ENCODE results near the gene AKAP13.
"Not testable (repeated sequence)": the region's sequence is repeated elsewhere in the genome, so short reads cannot be mapped to it uniquely, and the experiment has no call there.

AKAP13 gene

DNA sequence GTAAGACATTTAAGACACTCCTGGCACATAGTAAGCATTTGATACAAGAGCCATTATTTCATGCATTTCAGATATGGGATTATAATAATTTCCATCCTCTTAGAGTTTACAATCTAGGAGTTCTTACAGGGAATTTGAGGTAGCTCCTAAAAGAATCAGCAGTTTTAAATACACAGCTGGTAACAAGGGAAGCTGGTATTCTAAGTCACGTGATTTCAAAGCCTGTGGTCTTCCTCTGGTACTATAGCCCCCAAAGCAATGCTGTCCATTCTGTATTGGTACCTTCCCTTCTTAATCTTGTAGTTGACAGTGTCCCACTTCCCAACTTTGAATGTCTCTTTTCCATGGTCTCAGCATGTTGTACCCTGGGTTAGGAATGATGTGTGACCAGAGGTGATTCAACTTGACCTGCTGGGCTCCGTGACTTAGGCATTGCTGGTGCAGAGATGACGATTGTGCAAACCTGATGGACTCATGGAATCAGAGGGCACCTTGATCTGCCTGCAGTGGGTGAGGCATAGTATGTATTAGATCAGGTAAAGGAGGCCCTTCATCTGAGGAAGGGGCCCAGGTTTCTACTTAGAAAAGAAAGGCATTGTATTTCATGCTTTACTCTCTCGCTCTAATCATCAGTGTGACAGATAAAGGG lies 122.9 kb downstream of the AKAP13 start:
- no peak for DNase-seq

DNA sequence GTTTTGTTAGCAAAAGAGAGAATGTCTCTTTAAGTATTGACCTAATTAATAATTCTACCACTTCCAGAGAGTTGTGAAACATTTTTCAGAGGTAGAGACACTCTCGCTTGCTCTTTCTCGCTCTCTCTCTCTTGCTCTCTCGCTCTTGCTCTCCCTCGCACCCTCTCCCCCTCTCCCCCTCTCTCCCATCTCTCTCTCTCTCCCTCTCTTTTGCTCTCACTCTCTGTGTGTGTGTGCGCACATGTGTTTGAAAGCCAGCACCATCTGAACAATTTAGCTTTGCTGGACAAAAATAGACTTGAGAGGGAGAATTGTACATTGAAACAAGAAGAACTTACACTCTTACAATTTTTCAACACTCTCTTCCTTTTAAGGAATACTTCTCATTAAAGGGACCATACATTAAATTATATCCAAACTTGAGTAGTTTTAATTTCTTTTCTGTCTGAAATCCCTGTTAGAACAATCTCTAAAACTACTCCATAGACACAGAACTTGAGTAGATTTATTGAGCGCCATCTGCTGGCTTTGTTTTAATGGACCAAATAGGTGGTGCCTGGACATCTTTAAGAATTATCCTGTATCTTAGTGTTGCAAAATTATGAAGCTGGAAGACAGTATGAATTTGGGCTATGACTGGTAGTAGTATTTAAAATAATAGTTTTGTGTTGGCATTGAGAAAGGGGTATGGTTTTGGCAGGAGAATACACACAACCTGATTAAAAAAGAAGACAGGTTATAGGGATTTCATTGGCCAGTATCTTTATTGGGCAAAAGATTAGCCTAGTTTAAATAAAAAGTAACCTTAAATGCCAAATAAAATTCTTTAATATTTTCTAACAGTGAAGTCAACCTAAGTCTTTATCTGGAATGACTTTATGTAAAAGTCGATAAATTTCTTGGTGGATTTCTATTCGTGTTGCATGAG lies 124.6 kb downstream of the AKAP13 start:
- DNase-seq, result peak in 1 of 2 donors; percentile 46

DNA sequence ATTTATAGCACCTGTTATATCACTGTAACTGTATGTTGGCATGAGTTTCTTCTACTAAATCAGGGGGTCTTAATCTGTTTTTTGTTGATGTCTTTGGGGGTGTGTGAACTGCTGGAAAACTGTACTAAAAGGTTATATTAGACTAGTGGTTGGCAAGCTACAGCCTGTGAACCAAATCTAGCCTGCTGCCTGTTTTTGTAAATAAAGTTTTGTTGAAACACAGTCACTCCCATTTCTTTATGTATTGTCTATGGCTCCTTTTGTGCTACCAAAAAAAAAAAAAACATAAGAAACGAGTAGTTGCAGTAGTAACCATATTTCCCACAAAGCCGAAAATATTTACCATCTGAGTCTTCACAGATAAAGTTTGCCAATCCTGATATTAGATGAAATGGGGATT lies 126.7 kb downstream of the AKAP13 start:
- DNase-seq, result no peak

DNA sequence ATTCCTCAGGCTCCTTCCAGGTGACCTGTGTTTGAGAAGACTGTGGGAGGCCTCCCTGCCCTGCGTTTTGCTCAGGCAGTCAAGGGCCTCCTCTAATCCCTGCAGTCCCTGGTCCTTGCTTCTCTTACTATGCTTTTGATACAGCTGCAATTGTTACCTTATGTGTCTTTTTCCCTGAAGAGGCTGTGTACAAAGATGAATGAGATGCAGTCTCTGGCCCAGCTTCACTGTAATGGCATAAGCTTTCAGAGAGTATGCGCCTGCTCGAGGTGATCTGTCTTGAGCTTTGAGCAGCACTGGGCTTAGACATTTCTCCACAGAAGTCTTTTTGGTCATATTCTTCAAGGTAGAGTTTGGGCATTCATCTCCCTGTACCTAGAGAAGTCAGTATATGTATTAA lies 129.6 kb downstream of the AKAP13 start:
- DNase-seq, result no peak

DNA sequence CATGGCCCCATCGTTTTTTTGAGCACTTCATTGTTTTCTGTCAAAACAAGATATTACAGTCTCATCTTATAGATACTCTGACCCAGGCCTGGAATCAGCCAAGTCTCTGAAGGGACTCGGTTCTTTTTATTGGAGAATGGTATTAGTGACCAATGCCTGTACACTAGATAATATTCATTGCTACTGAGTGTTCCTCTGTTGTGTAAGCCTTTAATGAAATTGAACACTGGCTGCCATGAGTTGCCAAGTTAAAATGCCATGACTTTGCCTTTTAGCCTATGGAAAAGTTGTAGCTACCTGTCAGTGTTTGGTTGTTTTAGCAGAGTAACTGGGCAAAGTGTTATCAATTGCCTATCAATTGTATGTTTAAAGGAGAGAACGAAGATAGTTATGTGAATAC lies 134.0 kb downstream of the AKAP13 start:
- no peak for DNase-seq

DNA sequence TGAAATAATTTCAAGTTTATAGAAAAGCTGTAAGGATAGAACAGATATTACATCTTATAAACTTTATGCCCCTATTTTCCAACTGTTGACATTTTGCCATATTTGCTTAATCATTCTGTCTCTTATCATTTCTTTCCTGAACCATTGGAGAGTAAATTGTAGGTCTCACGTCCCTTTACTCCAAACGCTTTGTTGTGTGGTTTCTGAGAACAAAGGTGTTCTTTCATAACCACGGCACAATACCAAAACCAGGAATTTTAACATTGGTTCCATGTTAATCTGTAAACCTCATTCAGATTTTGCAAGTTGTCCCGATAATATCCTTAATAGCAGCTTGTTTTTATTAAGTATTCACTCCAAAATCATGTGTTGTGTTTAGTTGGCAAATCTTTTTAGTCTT lies 134.8 kb downstream of the AKAP13 start:
- DNase-seq, result no peak

DNA sequence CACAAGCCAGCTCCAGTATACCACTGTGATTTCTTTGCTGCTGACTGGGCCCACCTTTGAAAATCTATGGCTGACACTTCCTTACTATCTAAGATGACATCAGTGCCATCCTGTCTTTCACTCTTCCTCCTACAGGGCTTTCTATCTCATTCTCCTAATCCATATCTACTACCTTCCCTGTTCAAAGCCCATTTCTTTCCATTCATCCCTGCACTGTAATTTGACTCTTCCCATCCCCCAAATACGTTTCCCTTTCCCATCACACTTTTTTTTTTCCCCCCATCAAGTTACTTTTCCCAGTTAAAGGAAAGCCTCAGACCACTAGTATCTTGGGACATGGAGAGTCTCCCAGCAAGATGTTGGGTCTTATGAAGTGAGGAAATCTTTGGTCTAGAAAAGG lies 136.7 kb downstream of the AKAP13 start:
- no peak for DNase-seq

DNA sequence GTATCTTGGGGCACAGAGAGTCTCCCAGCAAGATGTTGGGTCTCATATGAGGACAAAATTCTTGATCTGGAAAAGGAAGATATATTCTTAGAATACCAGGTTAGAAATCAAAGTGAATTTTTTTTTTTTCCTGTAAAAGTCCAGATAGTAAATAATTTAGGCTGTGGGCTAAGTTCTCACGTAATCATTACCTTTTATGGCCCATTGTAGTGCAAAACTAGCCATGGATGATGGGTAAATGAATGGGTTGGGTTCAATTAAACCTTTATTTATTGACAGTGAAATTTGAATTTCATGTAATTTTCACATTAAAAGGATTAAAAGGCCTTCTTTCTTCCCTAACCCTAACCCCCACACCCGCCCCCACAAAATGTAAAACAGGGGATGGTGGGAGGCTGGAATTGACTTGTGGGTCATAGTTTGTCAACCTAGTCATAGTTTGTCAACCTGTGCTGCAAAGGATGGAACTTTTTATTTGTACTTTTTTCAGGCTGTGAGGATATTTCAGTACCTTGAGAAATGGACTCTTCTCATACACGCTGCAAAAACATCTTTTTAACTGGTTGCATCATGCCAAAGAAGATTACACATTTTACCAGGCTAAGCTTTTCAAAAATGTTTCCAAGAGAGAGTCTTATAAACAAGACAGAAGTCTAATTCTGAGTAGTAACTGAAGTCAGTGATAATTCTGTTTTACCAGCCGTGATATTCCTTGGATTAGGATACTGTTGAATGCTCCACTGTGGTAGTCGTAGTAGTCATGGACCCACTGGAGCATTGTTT lies 138.8 kb downstream of the AKAP13 start:
- no peak for DNase-seq

DNA sequence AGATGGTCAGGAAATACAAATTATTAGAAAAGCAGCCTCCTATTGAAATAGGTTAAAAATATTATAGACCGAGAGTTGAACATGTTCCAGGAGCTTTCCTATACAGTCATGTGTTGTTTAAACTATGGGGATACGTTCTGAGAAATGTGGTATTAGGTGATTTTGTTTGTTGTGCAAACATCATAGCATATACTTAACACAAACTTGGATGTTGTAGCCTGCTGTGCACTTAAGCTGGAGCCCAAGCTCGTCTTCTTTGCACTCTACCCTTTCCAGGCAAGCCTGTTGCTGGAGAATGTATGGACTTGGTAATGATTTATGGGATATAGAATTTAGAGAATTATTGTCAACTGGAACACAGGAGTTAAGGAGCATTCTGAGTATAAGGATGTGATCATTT lies 140.2 kb downstream of the AKAP13 start:
- no peak for DNase-seq

DNA sequence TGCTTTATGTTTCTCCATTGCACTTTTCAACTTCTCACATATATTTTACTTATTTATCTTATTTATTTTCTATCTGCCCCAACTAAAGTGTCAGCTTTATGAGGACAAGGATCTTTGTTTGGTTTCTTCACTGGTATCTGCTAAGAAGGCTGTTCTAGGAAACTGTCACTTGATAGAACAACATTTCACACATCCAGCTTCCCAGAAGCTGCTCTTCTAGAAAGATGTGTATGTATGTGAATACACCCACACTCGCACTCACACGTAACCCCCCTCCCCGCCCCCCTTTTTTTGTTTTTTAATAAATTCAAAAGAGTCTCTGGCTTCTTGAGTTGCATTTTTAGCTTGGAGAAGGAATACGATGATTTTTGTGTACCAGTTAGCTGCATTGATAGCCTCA lies 143.1 kb downstream of the AKAP13 start:
- no peak for DNase-seq

DNA sequence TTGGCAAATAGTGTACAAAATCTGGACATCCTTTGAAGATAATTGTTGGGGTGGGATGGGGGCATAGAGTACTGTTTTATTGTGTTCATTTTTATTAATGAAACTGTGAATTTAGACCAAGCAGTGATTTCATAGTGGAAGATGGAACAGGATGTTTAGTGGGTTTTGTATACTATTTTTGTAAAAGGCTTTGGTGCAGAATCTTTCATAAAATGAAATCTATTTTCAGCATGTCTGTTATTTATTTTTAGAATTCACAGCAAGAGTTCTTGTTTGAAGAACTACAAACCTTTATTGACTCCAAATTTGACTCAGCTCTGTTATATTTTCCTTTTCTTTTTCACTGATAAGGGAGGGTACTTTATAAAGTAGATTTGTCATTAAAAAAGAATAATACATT lies 145.4 kb downstream of the AKAP13 start:
- DNase-seq, result no peak

DNA sequence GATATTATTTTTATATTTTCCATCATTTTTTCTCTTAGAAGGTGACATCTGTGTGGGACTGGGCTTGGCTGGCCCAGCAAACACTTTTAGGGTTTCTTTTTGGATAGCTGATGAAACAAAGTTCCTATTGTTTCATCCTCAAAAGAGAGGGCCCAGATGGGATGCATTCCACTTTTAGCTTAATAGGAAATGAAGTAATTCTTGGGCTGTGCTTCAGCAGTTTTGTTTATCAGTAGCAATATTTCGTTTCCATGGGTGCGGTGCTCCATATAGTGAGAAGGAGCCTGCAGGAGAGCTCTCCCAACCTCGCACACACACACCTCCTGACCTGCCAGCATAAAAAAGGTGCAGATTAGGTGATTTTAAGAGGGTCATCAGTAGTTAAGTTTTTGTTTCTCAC lies 147.5 kb downstream of the AKAP13 start:
- DNase-seq, result no peak

DNA sequence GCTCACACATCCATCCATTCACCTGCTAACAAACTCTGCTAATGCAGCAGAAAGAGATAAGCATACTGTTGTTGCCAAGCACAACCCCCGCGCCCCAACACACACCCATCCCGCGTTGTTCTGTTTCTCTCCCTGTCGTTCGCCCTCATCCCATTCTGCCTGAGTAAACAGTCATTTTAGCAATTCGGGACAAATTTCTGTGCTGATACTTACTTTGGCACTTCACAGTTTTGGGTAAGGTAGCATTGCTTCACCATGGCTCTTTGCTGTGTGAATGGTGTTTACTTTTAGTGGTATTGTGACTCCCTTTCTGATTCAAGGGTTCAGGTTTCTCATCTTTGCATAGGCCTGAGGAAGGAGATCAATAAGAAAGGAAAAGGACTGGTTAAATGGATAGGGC lies 149.7 kb downstream of the AKAP13 start:
- DNase-seq, result no peak

DNA sequence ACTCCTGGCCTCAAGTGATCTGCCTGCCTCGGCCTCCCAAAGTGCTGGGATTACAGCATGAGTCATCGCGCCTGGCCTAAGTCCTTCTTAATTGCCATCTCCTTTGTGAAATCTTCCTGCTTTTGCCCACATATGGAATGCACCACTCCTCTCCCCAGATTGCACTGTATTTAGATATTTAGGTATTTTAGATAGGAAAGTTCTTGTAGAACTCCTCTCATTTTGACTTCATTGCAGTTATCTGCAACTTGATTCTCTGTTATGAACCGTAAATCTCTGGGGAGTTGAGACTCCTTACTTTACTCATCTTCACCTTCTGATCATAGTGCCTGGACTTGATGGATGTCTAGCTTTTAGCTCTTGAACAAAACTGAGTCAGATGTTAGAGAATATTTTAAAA lies 150.7 kb downstream of the AKAP13 start:
- no peak for DNase-seq

DNA sequence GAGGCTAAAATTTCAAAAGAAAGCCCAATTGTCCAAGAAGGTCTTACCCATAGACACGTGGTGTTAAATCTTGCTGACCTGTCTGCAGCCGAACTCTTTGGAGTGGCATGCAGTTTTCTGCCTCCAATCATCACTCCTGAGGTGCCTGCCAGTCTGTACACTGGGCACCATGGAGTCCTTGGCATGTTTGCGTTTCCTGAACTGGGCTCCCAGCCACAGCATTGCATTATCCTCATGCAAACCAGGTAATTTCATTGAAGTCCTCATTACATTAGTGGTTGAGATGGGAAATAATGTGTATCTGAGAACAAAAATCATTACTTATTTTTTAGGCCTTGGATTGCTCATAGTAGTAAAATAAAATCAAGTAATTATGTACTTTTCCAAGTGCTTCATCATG lies 152.3 kb downstream of the AKAP13 start:
- DNase-seq, result no peak

DNA sequence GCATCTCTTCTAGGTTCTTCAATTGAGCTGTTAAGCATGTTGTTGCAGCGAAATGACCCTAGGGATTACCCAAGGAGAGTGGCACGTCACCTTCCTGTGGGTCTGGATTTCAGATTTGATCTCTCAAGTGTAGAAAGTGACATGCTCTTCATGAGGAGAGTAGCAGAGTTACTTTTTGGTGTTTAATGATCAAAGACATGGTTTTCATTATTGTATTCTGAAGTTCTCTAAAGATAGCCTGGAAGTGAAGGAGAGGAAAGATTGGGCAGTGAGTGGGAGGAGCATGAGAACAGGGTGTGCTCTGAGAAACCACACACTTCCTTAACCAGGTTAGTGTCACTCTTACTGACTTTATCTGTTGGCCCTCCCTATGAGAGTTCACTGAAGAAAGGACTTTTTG lies 153.6 kb downstream of the AKAP13 start:
- DNase-seq, result no peak

DNA sequence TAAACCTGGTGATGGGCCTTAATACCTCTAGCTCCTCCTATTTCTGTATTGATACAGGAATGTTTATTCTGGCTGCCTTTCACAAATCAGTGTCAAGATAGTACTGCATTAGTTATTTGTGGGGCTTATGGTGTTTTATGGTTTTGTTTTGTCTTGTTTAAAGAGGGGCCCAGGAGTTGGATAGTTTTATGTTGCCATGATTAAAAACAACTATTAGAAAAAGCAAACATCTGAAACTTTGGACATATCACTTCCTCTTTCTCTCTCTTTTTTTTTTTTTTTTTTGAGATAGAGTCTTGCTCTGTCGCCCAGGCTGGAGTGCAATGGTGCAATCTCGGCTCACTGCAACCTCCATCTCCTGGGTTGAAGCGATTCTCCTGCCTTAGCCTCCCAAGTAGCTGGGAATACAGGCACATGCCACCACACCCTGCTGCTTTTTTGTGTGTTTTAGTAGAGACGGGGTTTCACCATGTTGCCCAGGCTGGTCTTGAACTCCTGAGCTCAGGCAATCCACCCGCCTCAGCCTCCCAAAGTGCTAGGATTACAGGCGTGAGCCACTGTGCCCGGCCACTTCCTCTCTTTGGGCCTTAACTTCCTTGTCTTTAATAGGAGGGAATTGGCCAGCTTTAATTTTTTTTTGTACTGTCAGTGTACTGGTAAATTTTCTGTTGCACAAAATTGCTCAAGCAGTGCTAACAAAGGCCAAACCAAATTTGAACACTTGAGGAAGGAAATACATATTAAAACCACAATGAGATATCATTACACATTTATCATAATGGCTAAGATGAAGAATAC lies 155.3 kb downstream of the AKAP13 start:
- DNase-seq, result not testable (repeated sequence)

DNA sequence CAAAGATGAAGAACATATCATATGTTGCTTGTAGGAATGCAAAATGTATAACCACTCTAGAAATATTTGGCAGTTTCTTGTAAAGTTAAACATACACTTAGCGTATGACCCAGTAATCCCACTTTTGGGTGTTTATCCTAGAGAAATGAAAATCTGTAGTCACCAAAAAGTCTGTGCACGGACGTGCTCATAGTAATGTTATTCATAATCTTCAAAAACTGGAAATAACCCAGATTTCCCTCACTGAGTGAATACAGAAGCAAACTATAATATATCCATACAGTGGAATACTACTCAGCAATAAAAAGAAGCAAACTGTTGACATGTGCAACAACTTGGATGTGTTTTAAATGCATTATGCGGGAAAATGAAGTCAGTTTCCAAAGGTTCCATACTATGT lies 155.9 kb downstream of the AKAP13 start:
- no peak for DNase-seq

DNA sequence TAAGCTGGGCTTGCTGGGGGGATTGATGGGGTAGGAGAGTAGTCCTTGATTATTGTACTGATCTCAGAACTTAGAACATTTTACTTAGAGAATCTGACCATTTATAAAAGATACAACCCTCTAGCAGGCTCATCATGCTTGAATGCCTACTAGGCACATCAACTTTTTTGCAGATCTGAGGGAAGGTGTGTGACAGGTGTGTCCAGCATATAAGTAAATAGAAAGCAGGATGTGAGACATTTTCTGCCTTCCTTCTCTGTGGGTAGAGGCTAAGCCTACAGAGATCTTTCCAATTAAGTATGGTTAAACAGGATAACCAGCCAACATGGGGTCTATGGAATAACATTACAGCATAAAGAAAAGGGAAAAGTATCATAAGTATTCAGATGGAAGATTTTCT lies 159.1 kb downstream of the AKAP13 start:
- no peak for DNase-seq

DNA sequence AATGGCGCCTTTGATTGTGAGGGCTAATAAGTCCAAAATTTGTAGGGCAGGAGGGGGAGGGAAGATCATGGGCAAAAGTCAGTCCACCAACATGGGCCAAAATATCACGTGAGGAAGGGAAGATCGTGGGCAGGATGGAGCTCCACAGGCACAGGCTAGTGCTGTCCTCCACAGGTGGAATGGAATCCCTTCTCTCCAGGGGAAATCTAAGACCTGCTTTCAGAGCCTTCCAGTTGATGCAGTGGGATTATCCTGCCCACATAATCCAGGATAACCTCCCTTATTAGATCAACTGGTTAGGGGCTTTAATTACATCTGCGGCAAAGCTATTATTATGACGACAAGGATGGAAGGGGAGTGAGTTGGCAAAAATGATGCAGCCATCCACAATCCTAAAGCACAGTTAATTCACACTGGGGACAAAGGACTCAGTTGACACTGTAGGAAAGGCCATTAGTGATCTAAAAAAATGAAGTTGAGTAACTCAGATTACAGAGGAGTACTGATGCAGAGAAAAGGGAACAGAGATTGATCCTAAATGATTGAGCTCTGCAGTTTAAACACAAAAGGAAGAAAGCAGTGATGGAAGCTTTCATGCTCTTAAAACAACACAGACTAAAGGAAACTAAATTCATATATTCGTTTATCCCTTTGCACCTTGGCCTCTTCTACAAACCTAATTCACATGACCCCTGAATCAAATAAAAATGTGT lies 159.8 kb downstream of the AKAP13 start:
- no peak for DNase-seq

DNA sequence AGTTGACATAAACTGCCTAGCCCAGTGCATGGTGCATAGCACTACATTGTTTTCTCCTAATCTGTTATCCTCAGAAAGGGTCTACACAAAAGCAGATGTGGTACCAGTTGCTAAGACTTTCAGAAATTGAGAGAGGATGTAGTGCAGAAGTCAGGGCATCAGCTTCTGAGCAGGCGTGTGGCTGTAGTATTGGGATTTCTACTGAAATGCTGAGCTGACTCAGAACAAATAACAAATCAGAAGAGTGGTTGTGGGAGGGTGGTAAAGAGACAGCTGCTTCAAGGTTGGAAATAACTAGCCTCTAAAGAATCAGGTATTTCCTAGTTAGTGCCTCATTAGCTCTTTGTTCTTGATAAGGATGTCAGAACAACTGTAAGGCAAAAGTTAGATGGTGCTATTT lies 161.3 kb downstream of the AKAP13 start:
- DNase-seq, result no peak

DNA sequence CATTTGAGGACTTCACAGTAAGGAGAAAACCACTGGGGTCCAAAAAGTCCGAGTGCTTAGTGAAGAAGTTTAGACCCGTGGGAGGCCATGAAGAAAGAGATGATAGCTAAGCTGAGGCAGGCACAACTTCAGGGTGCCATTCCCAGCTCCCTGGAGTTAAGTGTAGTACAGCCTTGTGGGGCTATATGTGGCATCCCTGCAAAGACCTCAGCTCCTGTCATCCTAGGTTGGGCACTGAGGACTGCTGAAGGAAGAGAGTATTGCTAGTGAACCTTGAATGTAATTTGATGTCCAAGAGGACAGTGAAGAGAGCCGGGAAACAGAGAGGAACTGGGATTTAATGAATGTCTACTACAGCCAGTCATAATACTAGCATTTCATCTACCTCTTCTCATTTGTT lies 162.1 kb downstream of the AKAP13 start:
- DNase-seq, result no peak
